Body of pancreas (tissue), 4 donors: ENCODE results near the gene DMGDH. TPM values are rescaled to one million over a fixed set of nuclear protein-coding genes. Genes with fewer than 3 reads are reported as not detected.

Experiments
- ATAC-seq: fragments of 150-250 bp; one replicate; pipeline ENCODE4 v1.9.1; 2016
- DNase-seq, 4 donors: peaks; one replicate each; pipeline ENCODE4 v3.0.0-alpha.2; 2019
- H3K27ac ChIP-seq, 4 donors: fragments of 200-600 bp; sonication (generic); 1 replicate in 3 of 4; 2 replicates in 1 of 4; pipeline versions ENCODE4 v1.5.1 to v1.6.1; 2016 to 2019; ENCODE audit warnings: mild to moderate bottlenecking in 1 of 4, mixed read lengths in 1 of 4, moderate library complexity in 1 of 4
- H3K27me3 ChIP-seq, 2 donors: fragments of 200-600 bp; sonication (generic); one replicate each; pipeline ENCODE4 v1.6.0; 2016; ENCODE audit warnings: mild to moderate bottlenecking in 1 of 2
- H3K36me3 ChIP-seq, 2 donors: fragments of 200-600 bp; sonication (generic); replicated peaks in 1 of 2; 2 replicates each; pipeline ENCODE4 v1.5.1; 2016; ENCODE audit warnings: low read depth in 2 of 2; ENCODE audit not compliant: insufficient read depth in 1 of 2
- H3K4me1 ChIP-seq: fragments of 200-600 bp; sonication (generic); one replicate; pipeline ENCODE4 v1.6.0; 2016
- H3K4me3 ChIP-seq, 2 donors: fragments of 200-600 bp; sonication (generic); 1 replicate in 1 of 2; 2 replicates in 1 of 2; pipeline ENCODE4 v1.5.1; 2016 to 2019
- H3K9me3 ChIP-seq, 3 donors: fragments of 200-600 bp; sonication (generic); 1 replicate in 2 of 3; 2 replicates in 1 of 3; pipeline ENCODE4 v1.5.1; 2016
- POLR2A ChIP-seq, 3 donors: fragments of 450-650 bp; IDR thresholded peaks; one replicate each; pipeline ENCODE4 v1.6.1; 2016; ENCODE audit warnings: antibody characterized with exemption in 3 of 3, mild to moderate bottlenecking in 2 of 3
- WGBS, 2 donors: methylation state at CpG; one replicate each; pipeline ENCODE4 v1.1.5; 2017; 5-methylcytosine and 5-hydroxymethylcytosine counted together
- intact Hi-C: fragments of 100-400 bp; cut with DNase I; formaldehyde crosslinking; loops from one replicate; pipeline ENCODE4 v1.15.1; 2023
- total RNA-seq, 2 donors: library from RNA; depleted of rRNA; stranded (reverse); fragments of >200 nt; gene quantifications; one replicate each; pipeline ENCODE4 v1.1.0, GENCODE V29; 2016
- TF ChIP-seq, protein P1 (sequence below), 7 experiments: fragments of 450-650 bp in 4 of 7; fragments of 200-600 bp in 3 of 7; sonication (generic) in 3 of 7; IDR thresholded peaks; one replicate each; pipeline ENCODE4 v1.5.1; 2016 to 2019; ENCODE audit warnings: antibody characterized with exemption in 7 of 7

Gene DMGDH
- total RNA-seq, 2 donors from 2014 or later = 4.7 to 7.3 TPM

- WGBS, 2 donors = 82 to 97% methylated on average over 3 of the region's 3 CpGs
- DNase-seq (no peak), ATAC-seq (no peak)
- intact Hi-C loops = no loop called here
- H3K4me3 ChIP-seq = no peak overlapping the region
- no peaks in the 10 kb centered on the region for H3K36me3 ChIP-seq
- H3K9me3 ChIP-seq = no peaks in the 10 kb centered on the region
- no peaks in the 10 kb centered on the region for H3K4me1 ChIP-seq
- H3K27me3 ChIP-seq = no peaks in the 10 kb centered on the region
- H3K27ac ChIP-seq = no peak overlapping the region
- TF ChIP-seq, protein P1, sequence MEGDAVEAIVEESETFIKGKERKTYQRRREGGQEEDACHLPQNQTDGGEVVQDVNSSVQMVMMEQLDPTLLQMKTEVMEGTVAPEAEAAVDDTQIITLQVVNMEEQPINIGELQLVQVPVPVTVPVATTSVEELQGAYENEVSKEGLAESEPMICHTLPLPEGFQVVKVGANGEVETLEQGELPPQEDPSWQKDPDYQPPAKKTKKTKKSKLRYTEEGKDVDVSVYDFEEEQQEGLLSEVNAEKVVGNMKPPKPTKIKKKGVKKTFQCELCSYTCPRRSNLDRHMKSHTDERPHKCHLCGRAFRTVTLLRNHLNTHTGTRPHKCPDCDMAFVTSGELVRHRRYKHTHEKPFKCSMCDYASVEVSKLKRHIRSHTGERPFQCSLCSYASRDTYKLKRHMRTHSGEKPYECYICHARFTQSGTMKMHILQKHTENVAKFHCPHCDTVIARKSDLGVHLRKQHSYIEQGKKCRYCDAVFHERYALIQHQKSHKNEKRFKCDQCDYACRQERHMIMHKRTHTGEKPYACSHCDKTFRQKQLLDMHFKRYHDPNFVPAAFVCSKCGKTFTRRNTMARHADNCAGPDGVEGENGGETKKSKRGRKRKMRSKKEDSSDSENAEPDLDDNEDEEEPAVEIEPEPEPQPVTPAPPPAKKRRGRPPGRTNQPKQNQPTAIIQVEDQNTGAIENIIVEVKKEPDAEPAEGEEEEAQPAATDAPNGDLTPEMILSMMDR (IDR thresholded peaks at IDR 0.05) = no peak
- TF ChIP-seq POLR2A (IDR thresholded peaks at IDR 0.05) = no peak
These were observed 61.6 kb downstream of the DMGDH start for GRCh38 chr5:79007872-79008271.

DNA sequence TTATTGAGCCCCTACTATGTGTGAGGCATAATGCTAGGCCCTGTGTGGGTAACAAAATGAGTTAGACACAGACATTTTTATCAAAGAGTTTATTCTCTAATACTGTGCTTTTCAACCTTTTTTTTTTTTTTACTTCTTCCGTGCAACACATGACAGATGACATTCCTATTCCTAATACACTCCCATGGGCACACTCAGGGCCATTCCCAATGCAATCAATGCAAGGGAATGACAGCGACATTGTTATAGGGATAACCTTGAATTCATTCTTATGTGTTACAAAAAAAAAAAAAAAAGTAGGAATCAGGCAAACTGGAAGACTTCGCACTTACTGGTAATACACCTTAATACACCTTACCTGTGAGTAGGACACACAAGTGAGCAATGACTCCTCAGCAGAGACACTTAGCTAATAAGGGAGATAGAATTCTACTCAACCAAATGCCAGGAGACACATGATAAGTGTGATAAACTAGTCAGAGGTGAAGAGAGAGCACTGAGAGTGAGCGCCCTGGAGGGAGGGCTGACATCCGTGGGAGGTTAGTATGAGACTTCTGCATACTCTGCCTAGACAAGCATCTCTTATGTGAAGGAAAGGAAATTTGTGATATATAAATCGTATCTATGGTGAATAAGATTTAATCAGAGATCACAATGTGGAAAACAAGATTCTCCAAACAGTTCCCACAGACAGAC, 63.4 kb downstream of the DMGDH start:
- Histone ChIP-seq H3K36me3 (no peaks in the 10 kb centered on the region), H3K27me3 (no peaks in the 10 kb centered on the region), H3K9me3 (no peaks in the 10 kb centered on the region), H3K4me1 (no peaks in the 10 kb centered on the region), H3K27ac (no peak overlapping the region), H3K4me3 (no peak overlapping the region)
- intact Hi-C loops = no loop called here
- no peak for TF ChIP-seq POLR2A (IDR thresholded peaks at IDR 0.05)
- TF ChIP-seq, protein P1 (IDR thresholded peaks at IDR 0.05) = no peak
- DNase-seq (no peak), ATAC-seq (no peak)
- WGBS, 2 donors = 85 to 90% methylated on average over 6 of the region's 6 CpGs

GRCh38 chr5:79005151-79005550, 64.3 kb downstream of the DMGDH start:
- WGBS, 2 donors = 62 to 66% methylated on average over 4 of the region's 4 CpGs
- H3K36me3 ChIP-seq = no peaks in the 10 kb centered on the region
- no peak for TF ChIP-seq POLR2A (IDR thresholded peaks at IDR 0.05)
- TF ChIP-seq, protein P1 (IDR thresholded peaks at IDR 0.05) = no peak
- H3K9me3 ChIP-seq = no peaks in the 10 kb centered on the region
- no peak for ATAC-seq
- no peaks in the 10 kb centered on the region for H3K27me3 ChIP-seq
- H3K4me1 ChIP-seq = no peaks in the 10 kb centered on the region
- no peak for DNase-seq
- no peak overlapping the region for H3K4me3 ChIP-seq
- H3K27ac ChIP-seq = no peak overlapping the region
- intact Hi-C loops = no loop called here

- ATAC-seq (no peak), DNase-seq (no peak)
- TF ChIP-seq POLR2A (IDR thresholded peaks at IDR 0.05) = no peak
- TF ChIP-seq, protein P1 (IDR thresholded peaks at IDR 0.05) = no peak
- intact Hi-C loops = no loop called here
- H3K27ac ChIP-seq = no peak overlapping the region
- no peaks in the 10 kb centered on the region for H3K27me3 ChIP-seq
- H3K9me3 ChIP-seq = no peaks in the 10 kb centered on the region
- no peaks in the 10 kb centered on the region for H3K4me1 ChIP-seq
- H3K4me3 ChIP-seq = no peak overlapping the region
- WGBS, 2 donors = 83 to 93% methylated on average over 1 of the region's 1 CpG
- no peaks in the 10 kb centered on the region for H3K36me3 ChIP-seq
These were observed 67.1 kb downstream of the DMGDH start for GRCh38 chr5:79002374-79002773.

GRCh38 chr5:79001471-79001870, 68.0 kb downstream of the DMGDH start:
- Histone ChIP-seq H3K9me3 (no peaks in the 10 kb centered on the region), H3K36me3 (no peaks in the 10 kb centered on the region), H3K4me1 (no peaks in the 10 kb centered on the region), H3K27me3 (no peaks in the 10 kb centered on the region), H3K4me3 (no peak overlapping the region), H3K27ac (no peak overlapping the region)
- intact Hi-C loops = no loop called here
- no peak for DNase-seq
- TF ChIP-seq POLR2A (IDR thresholded peaks at IDR 0.05) = no peak
- TF ChIP-seq, protein P1 (IDR thresholded peaks at IDR 0.05) = no peak
- no peak for ATAC-seq
